Urothelium cell line (cell line): ENCODE measurements around the gene CRAT.

Experiments
- DNase-seq: peaks from one replicate; pipeline ENCODE4 v3.0.0; 2011; ENCODE audit warnings: low spot score, mixed read lengths
- FAIRE-seq: peaks from 2 replicates; lab custom pipeline; 2011; peaks lifted over from hg19 to GRCh38; lab: Jason Lieb, UNC

CRAT gene

GRCh38 chr9:129068990-129069861 lies 41.4 kb downstream of the CRAT start:
- FAIRE-seq (no peak), DNase-seq (no peak)

- DNase-seq (no peak), FAIRE-seq (no peak)
These were observed 42.5 kb downstream of the CRAT start for GRCh38 chr9:129068110-129068509.

- FAIRE-seq (no peak), DNase-seq (no peak)
These were observed 46.1 kb downstream of the CRAT start for GRCh38 chr9:129064499-129064908.

GRCh38 chr9:129063061-129063460 lies 47.5 kb downstream of the CRAT start:
- peak; percentile 56 for FAIRE-seq
- no peak for DNase-seq

GRCh38 chr9:129060991-129061390 lies 49.6 kb downstream of the CRAT start:
- no peak for DNase-seq
- FAIRE-seq: no peak

- FAIRE-seq (no peak), DNase-seq (no peak)
These were observed 50.5 kb downstream of the CRAT start for GRCh38 chr9:129059796-129060785.

GRCh38 chr9:129058965-129059795 lies 51.4 kb downstream of the CRAT start:
- DNase-seq: no peak
- FAIRE-seq: no peak

- no peak for FAIRE-seq
These were observed 56.3 kb downstream of the CRAT start for GRCh38 chr9:129054163-129054851.

GRCh38 chr9:129053020-129053419 lies 57.6 kb downstream of the CRAT start:
- DNase-seq: no peak
- FAIRE-seq: no peak

More at GRCh38 chr9:129054163-129054851, 56.3 kb downstream of the CRAT start:
- no peak for DNase-seq

- no peak for FAIRE-seq
- no peak for DNase-seq
These were observed 58.0 kb downstream of the CRAT start for GRCh38 chr9:129052592-129052991.
